Measurements from ENCODE around the gene SLC7A5.

GRCh38 chr16:87836346-87836843 lies 32.9 kb downstream of the SLC7A5 start:
- TF ChIP-seq ZNF626 (tag by site-specific recombination; IDR thresholded peaks at IDR 0.05), result no peak
- TF ChIP-seq CTCF (tag by site-specific recombination; IDR thresholded peaks at IDR 0.05), result no peak
- TF ChIP-seq REST (tag by site-specific recombination; IDR thresholded peaks at IDR 0.05), result no peak
- TF ChIP-seq ZNF660 (tag by site-specific recombination; IDR thresholded peaks at IDR 0.05), result no peak
- TF ChIP-seq ELK4 (IDR thresholded peaks at IDR 0.05; ENCODE audit: borderline replicate concordance, low read depth, low read length), result no peak
- no peak for TF ChIP-seq ZNF350 (tag by site-specific recombination; IDR thresholded peaks at IDR 0.05)
- no peak for TF ChIP-seq MEIS1 (CRISPR knock-in tag; IDR thresholded peaks at IDR 0.05; ENCODE audit: borderline replicate concordance)
- no peak for TF ChIP-seq ZSCAN4 (tag by site-specific recombination; IDR thresholded peaks at IDR 0.05)
- no peak for TF ChIP-seq ZNF610 (tag by site-specific recombination; IDR thresholded peaks at IDR 0.05; ENCODE audit: borderline replicate concordance)
- TF ChIP-seq ZNF501 (tag by site-specific recombination; IDR thresholded peaks at IDR 0.05), result no peak
- TF ChIP-seq YY1 (tag by site-specific recombination; IDR thresholded peaks at IDR 0.05), result no peak
- no peak for TF ChIP-seq BCL11B (tag by site-specific recombination; IDR thresholded peaks at IDR 0.05; ENCODE audit: low read depth)
